ENCODE data around the gene CIRBP. TPM values are rescaled to one million over a fixed set of nuclear protein-coding genes. Genes with fewer than 3 reads are reported as not detected.

CIRBP gene
- total and polyA plus RNA-seq, 9 of the 15 experiments (the other 6 are each of a cell fraction or from before 2014, with no cell fraction given): 20.5 to 327 (median 176) TPM

DNA sequence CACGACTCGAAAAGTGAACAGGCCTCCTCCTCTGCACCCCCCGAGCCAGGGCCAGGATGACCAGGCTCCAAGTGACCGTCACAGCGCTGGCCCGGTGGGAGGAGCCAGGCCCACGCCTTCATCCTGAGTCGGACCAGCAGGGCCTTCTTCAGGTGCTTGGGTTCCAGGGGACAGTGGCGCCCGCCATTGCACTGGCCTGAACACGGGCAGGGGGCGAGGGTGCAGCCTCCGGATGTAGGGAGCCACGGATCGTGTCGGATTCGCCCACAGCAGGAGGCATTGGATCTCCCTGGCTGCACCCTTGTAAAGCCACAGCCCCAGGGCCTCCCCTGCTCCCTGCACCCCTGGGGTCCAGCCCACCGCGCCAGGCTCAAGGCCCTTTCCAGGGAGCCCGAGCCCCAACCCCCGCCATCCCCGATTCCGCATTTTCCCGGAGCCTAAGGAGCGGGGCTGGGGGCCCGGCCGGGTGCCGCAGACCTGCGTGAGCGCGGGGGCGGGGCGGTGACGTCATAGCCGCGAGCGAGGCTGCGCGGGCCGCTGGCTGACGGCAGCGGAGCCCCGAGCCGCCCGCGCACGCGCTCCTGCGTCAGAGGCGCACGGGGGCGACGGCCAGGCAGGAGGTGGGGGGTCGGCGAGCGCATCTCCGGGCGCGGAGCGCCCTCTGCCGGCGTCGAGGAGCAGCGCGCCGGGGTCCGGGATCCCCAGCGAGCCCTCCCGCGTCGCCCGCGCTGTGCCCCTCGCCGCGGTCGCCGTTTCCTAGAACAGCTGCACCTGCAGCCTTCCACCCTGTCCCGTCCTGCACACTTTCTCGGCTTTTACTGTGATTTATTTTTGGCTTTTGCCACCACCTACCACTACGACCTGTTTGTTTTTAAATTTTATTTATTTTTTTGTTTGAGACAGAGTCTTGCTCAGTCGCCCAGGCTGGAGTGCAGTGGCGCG, 29.1 kb upstream of the CIRBP start (continued):
- TF ChIP-seq, protein P1, sequence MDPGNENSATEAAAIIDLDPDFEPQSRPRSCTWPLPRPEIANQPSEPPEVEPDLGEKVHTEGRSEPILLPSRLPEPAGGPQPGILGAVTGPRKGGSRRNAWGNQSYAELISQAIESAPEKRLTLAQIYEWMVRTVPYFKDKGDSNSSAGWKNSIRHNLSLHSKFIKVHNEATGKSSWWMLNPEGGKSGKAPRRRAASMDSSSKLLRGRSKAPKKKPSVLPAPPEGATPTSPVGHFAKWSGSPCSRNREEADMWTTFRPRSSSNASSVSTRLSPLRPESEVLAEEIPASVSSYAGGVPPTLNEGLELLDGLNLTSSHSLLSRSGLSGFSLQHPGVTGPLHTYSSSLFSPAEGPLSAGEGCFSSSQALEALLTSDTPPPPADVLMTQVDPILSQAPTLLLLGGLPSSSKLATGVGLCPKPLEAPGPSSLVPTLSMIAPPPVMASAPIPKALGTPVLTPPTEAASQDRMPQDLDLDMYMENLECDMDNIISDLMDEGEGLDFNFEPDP (CRISPR knock-in tag; IDR thresholded peaks at IDR 0.05): peak; percentile 73; the same call in 1 of the 2 replicates
- no peak for TF ChIP-seq ARID2 (IDR thresholded peaks at IDR 0.05)
- TF ChIP-seq, protein P2, sequence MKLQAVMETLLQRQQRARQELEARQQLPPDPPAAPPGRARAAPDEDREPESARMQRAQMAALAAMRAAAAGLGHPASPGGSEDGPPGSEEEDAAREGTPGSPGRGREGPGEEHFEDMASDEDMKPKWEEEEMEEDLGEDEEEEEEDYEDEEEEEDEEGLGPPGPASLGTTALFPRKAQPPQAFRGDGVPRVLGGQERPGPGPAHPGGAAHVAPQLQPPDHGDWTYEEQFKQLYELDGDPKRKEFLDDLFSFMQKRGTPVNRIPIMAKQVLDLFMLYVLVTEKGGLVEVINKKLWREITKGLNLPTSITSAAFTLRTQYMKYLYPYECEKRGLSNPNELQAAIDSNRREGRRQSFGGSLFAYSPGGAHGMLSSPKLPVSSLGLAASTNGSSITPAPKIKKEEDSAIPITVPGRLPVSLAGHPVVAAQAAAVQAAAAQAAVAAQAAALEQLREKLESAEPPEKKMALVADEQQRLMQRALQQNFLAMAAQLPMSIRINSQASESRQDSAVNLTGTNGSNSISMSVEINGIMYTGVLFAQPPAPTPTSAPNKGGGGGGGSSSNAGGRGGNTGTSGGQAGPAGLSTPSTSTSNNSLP (IDR thresholded peaks at IDR 0.05; ENCODE audit: borderline replicate concordance, low read depth, low read length): no peak
- TF ChIP-seq, protein P3, sequence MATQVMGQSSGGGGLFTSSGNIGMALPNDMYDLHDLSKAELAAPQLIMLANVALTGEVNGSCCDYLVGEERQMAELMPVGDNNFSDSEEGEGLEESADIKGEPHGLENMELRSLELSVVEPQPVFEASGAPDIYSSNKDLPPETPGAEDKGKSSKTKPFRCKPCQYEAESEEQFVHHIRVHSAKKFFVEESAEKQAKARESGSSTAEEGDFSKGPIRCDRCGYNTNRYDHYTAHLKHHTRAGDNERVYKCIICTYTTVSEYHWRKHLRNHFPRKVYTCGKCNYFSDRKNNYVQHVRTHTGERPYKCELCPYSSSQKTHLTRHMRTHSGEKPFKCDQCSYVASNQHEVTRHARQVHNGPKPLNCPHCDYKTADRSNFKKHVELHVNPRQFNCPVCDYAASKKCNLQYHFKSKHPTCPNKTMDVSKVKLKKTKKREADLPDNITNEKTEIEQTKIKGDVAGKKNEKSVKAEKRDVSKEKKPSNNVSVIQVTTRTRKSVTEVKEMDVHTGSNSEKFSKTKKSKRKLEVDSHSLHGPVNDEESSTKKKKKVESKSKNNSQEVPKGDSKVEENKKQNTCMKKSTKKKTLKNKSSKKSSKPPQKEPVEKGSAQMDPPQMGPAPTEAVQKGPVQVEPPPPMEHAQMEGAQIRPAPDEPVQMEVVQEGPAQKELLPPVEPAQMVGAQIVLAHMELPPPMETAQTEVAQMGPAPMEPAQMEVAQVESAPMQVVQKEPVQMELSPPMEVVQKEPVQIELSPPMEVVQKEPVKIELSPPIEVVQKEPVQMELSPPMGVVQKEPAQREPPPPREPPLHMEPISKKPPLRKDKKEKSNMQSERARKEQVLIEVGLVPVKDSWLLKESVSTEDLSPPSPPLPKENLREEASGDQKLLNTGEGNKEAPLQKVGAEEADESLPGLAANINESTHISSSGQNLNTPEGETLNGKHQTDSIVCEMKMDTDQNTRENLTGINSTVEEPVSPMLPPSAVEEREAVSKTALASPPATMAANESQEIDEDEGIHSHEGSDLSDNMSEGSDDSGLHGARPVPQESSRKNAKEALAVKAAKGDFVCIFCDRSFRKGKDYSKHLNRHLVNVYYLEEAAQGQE (IDR thresholded peaks at IDR 0.05; ENCODE audit: borderline replicate concordance): peak; percentile 83
- TF ChIP-seq, protein P3 (CRISPR knock-in tag; IDR thresholded peaks at IDR 0.05; ENCODE audit: low read depth): 0 out of 2 replicates have a peak, but pooled peaks have one; percentile 69
- TF ChIP-seq, protein P4, sequence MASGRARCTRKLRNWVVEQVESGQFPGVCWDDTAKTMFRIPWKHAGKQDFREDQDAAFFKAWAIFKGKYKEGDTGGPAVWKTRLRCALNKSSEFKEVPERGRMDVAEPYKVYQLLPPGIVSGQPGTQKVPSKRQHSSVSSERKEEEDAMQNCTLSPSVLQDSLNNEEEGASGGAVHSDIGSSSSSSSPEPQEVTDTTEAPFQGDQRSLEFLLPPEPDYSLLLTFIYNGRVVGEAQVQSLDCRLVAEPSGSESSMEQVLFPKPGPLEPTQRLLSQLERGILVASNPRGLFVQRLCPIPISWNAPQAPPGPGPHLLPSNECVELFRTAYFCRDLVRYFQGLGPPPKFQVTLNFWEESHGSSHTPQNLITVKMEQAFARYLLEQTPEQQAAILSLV (tag; IDR thresholded peaks at IDR 0.05): no peak
- TF ChIP-seq, protein P5, sequence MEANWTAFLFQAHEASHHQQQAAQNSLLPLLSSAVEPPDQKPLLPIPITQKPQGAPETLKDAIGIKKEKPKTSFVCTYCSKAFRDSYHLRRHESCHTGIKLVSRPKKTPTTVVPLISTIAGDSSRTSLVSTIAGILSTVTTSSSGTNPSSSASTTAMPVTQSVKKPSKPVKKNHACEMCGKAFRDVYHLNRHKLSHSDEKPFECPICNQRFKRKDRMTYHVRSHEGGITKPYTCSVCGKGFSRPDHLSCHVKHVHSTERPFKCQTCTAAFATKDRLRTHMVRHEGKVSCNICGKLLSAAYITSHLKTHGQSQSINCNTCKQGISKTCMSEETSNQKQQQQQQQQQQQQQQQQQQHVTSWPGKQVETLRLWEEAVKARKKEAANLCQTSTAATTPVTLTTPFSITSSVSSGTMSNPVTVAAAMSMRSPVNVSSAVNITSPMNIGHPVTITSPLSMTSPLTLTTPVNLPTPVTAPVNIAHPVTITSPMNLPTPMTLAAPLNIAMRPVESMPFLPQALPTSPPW (CRISPR knock-in tag; IDR thresholded peaks at IDR 0.05): peak; percentile 96
- TF ChIP-seq FOXA1 (IDR thresholded peaks at IDR 0.05; ENCODE audit: borderline replicate concordance): no peak
- no peak; the same call in 1 of the 2 replicates for TF ChIP-seq MTA1 (IDR thresholded peaks at IDR 0.05; ENCODE audit: borderline replicate concordance)

All from K562 (cell line).